Progenitor cell of endocrine pancreas (in vitro differentiated cells): Measurements from ENCODE around the gene ATP4B. TPM values are rescaled to one million over a fixed set of nuclear protein-coding genes. Genes with fewer than 3 reads are reported as not detected.

Experiments used
- DNase-seq: peaks from one replicate; pipeline ENCODE4 v3.0.0; 2021; ENCODE audit warnings: low spot score; ENCODE audit not compliant: unreplicated experiment
- H3K27ac Mint-ChIP-seq: 2 replicates; pipeline ENCODE4 v1.8.0; 2021; ENCODE audit warnings: mild to moderate bottlenecking, moderate library complexity, mixed read lengths
- H3K27me3 Mint-ChIP-seq: 2 replicates; pipeline ENCODE4 v1.8.0; 2021; ENCODE audit warnings: mixed read lengths
- H3K36me3 Mint-ChIP-seq: 2 replicates; pipeline ENCODE4 v1.8.0; 2022; ENCODE audit warnings: mixed read lengths; ENCODE audit not compliant: insufficient read depth
- H3K4me1 Mint-ChIP-seq: 2 replicates; pipeline ENCODE4 v1.8.0; 2021; ENCODE audit warnings: low read depth, mixed read lengths
- H3K4me3 Mint-ChIP-seq: 2 replicates; pipeline ENCODE4 v1.8.0; 2021; ENCODE audit warnings: low read depth, mild to moderate bottlenecking, moderate library complexity, mixed read lengths
- H3K9me3 Mint-ChIP-seq: 2 replicates; pipeline ENCODE4 v1.8.0; 2021; ENCODE audit warnings: low read depth, mixed read lengths
- CTCF ChIP-seq: fragments of 200-600 bp; sonication (generic); IDR thresholded peaks from one replicate; pipeline ENCODE4 v1.5.0; 2021; ENCODE audit warnings: antibody characterized with exemption, mild to moderate bottlenecking; ENCODE audit not compliant: unreplicated experiment
- total RNA-seq: library from RNA; stranded (reverse); gene quantifications from 2 replicates; pipeline ENCODE4 v1.2.1, GENCODE V29; 2021

The ATP4B gene
- total RNA-seq, 1 donor from 2014 or later, result not detected

GRCh38 chr13:113648216-113648610 is 9.8 kb downstream of the ATP4B start:
- Mint-ChIP-seq H3K4me3 (no peak overlapping the region), H3K4me1 (no peaks in the 10 kb centered on the region), H3K36me3 (peaks cover 18% of the 10 kb centered on the region), H3K27me3 (no peaks in the 10 kb centered on the region), H3K27ac (no peak overlapping the region), H3K9me3 (no peaks in the 10 kb centered on the region)
- no peak for TF ChIP-seq CTCF
- DNase-seq, result no peak

GRCh38 chr13:113647351-113648215 is 10.4 kb downstream of the ATP4B start:
- Mint-ChIP-seq H3K27ac (peak overlapping the region; percentile 48), H3K27me3 (no peaks in the 10 kb centered on the region), H3K4me1 (no peaks in the 10 kb centered on the region), H3K36me3 (peaks cover 21% of the 10 kb centered on the region), H3K4me3 (no peak overlapping the region), H3K9me3 (no peaks in the 10 kb centered on the region)
- TF ChIP-seq CTCF, result no peak
- no peak for DNase-seq

DNA sequence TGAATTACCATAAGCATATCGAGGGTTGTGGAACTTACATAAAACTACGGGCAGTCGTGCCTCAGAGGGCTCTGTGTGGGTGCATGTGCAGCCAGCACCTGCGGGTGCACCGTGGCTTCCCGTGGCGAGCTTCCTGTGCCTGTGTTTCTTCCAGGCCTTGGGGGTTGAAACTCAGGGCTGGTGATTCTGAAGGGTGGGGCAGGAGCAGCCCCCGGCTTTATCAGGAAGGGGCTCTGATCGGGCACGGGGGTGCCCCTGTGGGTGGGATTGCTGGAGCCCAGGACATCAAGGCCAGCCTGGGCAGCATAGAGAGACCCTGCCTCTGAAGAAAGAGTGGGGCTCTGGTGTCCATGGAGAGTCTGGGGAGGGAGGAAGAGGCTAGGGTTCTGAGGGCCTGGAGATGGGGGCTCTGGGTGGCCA is 11.1 kb downstream of the ATP4B start:
- DNase-seq, result no peak
- peaks cover 28% of the 10 kb centered on the region for H3K36me3 Mint-ChIP-seq
- H3K4me3 Mint-ChIP-seq, result no peak overlapping the region
- H3K4me1 Mint-ChIP-seq, result no peaks in the 10 kb centered on the region
- peak overlapping the region; percentile 48 for H3K27ac Mint-ChIP-seq
- H3K27me3 Mint-ChIP-seq, result no peaks in the 10 kb centered on the region
- no peaks in the 10 kb centered on the region for H3K9me3 Mint-ChIP-seq
- TF ChIP-seq CTCF, result no peak

GRCh38 chr13:113646376-113646775 is 11.6 kb downstream of the ATP4B start:
- no peak for DNase-seq
- Mint-ChIP-seq H3K27ac (no peak overlapping the region), H3K4me1 (no peaks in the 10 kb centered on the region), H3K9me3 (no peaks in the 10 kb centered on the region), H3K4me3 (no peak overlapping the region), H3K36me3 (peaks cover 31% of the 10 kb centered on the region), H3K27me3 (no peaks in the 10 kb centered on the region)
- no peak for TF ChIP-seq CTCF

DNA sequence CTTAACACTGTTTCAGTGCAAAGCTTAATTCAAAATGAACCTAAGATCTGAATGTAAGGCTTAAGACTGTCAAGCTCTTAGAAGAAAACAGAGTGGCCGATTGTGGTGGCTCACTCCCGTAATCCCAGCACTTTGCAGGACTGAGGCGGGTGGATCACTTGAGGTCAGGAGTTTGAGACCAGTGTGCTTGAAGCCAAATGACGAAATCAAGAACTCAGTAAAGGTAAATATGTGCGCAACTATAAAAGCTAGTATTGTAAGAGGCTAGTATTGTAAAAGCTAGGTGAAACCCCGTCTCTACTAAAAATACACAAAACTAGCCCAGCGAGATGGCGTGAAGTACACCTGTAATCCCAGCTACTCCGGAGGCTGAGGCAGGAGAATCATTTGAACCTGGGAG is 12.7 kb downstream of the ATP4B start:
- no peaks in the 10 kb centered on the region for H3K4me1 Mint-ChIP-seq
- no peaks in the 10 kb centered on the region for H3K27me3 Mint-ChIP-seq
- H3K4me3 Mint-ChIP-seq, result no peak overlapping the region
- peaks cover 38% of the 10 kb centered on the region for H3K36me3 Mint-ChIP-seq
- H3K9me3 Mint-ChIP-seq, result peaks cover 3% of the 10 kb centered on the region
- H3K27ac Mint-ChIP-seq, result no peak overlapping the region
- no peak for TF ChIP-seq CTCF
- DNase-seq, result no peak
